A549 (cell line): ENCODE measurements around the gene SRMS.

ENCODE experiments used
- BHLHE40 ChIP-seq: IDR thresholded peaks from 2 replicates; pipeline ENCODE4 v1.6.1; 2012; ENCODE audit warnings: low read depth, low read length, inconsistent platforms
- CBX8 ChIP-seq: fragments of 200-600 bp; sonication (generic); IDR thresholded peaks from 2 replicates; pipeline ENCODE4 v1.6.1; 2016
- CEBPB ChIP-seq, 2 experiments: fragments of >200 bp in 1 of 2; sonication (Bioruptor Twin) in 1 of 2; formaldehyde crosslinking in 1 of 2; IDR thresholded peaks; 2 replicates each; pipeline ENCODE4 v1.6.1; 2012 to 2016
- CHD4 ChIP-seq: fragments of 200-600 bp; sonication (generic); IDR thresholded peaks from 2 replicates; pipeline ENCODE4 v1.6.1; 2016; ENCODE audit warnings: antibody characterized with exemption, mild to moderate bottlenecking, borderline replicate concordance
- EP300 ChIP-seq, 2 experiments: fragments of >200 bp; sonication (Bioruptor Twin); formaldehyde crosslinking; IDR thresholded peaks; 2 replicates in 1 of 2; 3 replicates in 1 of 2; pipeline ENCODE4 v1.6.1; 2016 to 2017
- RAD21 ChIP-seq, 2 experiments: fragments of >200 bp in 1 of 2; sonication (Bioruptor Twin) in 1 of 2; formaldehyde crosslinking in 1 of 2; IDR thresholded peaks in 1 of 2; conservative IDR thresholded peaks in 1 of 2; 2 replicates in 1 of 2; 3 replicates in 1 of 2; pipeline ENCODE4 v1.6.1; 2012 to 2018; ENCODE audit warnings: inconsistent platforms in 1 of 2
- TF ChIP-seq, protein P1 (sequence below): fragments of >200 bp; sonication (Bioruptor Twin); formaldehyde crosslinking; IDR thresholded peaks from 3 replicates; pipeline ENCODE4 v1.5.1; 2016
- TF ChIP-seq, protein P2 (sequence below): fragments of >200 bp; sonication (Bioruptor Twin); formaldehyde crosslinking; IDR thresholded peaks from 2 replicates; pipeline ENCODE4 v1.6.1; 2016
- TF ChIP-seq, protein P3 (sequence below): fragments of 150-350 bp; IDR thresholded peaks from 2 replicates; pipeline ENCODE4 v1.6.1; 2014; ENCODE audit warnings: low read depth, mild to moderate bottlenecking, low read length

DNA sequence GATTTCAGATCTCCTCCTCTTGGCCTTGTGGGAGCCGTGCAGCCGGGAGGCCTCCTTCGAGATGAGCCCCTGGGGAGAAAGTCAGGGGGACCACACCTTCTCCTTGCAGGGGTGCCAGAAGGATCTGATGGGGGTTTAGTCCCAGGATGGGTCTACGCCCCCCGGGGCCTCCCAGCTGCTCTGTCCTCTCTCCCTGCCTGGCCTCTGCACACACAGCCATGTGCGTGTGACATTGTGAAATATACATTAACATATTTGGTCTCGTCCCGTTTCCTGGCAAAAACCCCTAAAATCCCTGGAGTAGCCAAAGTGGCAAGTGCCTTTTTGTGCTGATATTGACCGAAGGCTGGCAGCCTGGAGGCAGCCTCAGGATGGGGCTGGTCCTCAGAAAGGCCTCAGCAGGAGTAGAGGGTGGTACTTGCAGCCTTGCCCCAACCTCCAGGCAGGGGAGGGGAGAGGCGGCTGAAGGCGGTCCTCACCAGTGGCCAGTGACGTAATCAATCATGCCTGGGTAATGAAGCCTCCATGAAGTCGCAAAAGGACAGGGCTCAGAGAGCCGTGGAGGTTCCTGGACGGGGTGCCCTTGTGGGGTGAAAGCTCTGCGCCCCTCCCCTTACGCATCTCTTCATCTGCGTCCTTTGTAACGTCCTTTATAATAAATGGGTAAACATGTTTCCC is 31.6 kb upstream of the SRMS start:
- TF ChIP-seq CEBPB (IDR thresholded peaks at IDR 0.05) (no peak), CHD4 (no peak), BHLHE40 (no peak), CBX8 (no peak), RAD21 (conservative IDR thresholded peaks at IDR 0.05 in 1 of 2, IDR thresholded peaks at IDR 0.05 in 1 of 2) (no peak), EP300 (IDR thresholded peaks at IDR 0.05) (no peak)
- TF ChIP-seq, protein P1, sequence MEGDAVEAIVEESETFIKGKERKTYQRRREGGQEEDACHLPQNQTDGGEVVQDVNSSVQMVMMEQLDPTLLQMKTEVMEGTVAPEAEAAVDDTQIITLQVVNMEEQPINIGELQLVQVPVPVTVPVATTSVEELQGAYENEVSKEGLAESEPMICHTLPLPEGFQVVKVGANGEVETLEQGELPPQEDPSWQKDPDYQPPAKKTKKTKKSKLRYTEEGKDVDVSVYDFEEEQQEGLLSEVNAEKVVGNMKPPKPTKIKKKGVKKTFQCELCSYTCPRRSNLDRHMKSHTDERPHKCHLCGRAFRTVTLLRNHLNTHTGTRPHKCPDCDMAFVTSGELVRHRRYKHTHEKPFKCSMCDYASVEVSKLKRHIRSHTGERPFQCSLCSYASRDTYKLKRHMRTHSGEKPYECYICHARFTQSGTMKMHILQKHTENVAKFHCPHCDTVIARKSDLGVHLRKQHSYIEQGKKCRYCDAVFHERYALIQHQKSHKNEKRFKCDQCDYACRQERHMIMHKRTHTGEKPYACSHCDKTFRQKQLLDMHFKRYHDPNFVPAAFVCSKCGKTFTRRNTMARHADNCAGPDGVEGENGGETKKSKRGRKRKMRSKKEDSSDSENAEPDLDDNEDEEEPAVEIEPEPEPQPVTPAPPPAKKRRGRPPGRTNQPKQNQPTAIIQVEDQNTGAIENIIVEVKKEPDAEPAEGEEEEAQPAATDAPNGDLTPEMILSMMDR, result no peak
- TF ChIP-seq, protein P2, sequence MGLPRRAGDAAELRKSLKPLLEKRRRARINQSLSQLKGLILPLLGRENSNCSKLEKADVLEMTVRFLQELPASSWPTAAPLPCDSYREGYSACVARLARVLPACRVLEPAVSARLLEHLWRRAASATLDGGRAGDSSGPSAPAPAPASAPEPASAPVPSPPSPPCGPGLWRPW, result no peak
- TF ChIP-seq, protein P3, sequence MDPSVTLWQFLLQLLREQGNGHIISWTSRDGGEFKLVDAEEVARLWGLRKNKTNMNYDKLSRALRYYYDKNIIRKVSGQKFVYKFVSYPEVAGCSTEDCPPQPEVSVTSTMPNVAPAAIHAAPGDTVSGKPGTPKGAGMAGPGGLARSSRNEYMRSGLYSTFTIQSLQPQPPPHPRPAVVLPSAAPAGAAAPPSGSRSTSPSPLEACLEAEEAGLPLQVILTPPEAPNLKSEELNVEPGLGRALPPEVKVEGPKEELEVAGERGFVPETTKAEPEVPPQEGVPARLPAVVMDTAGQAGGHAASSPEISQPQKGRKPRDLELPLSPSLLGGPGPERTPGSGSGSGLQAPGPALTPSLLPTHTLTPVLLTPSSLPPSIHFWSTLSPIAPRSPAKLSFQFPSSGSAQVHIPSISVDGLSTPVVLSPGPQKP, result no peak
